Skin epidermis (tissue), 12 donors: Measurements from ENCODE around the gene TENM3.
"Not testable (repeated sequence)": the region's sequence is repeated elsewhere in the genome, so short reads cannot be mapped to it uniquely, and the experiment has no call there.

Experiments
- H3K27ac ChIP-seq, 21 experiments: fragments of 200-600 bp; sonication (generic) in 11 of 21; one replicate each; pipeline ENCODE4 v1.5.0; 2020; ENCODE audit warnings: mild to moderate bottlenecking in 3 of 21, inconsistent platforms in 2 of 21, moderate library complexity in 2 of 21
- H3K4me3 ChIP-seq, 7 experiments: fragments of 200-600 bp; sonication (generic) in 2 of 7; one replicate each; pipeline ENCODE4 v1.5.0; 2020; ENCODE audit warnings: inconsistent platforms in 2 of 7, mild to moderate bottlenecking in 2 of 7, moderate library complexity in 1 of 7

Gene TENM3

GRCh38 chr4:182380771-182381181, 137.6 kb downstream of the TENM3 start:
- no peak overlapping the region for H3K27ac ChIP-seq

GRCh38 chr4:182382941-182383340, 139.7 kb downstream of the TENM3 start:
- Histone ChIP-seq H3K4me3 (no peak overlapping the region), H3K27ac (no peak overlapping the region)

More at GRCh38 chr4:182380771-182381181, 137.6 kb downstream of the TENM3 start:
- H3K4me3 ChIP-seq: no peak overlapping the region

GRCh38 chr4:182384631-182385091, 141.5 kb downstream of the TENM3 start:
- Histone ChIP-seq H3K4me3 (no peak overlapping the region), H3K27ac (no peak overlapping the region)

- Histone ChIP-seq H3K27ac (no peak overlapping the region), H3K4me3 (no peak overlapping the region)
Measured at GRCh38 chr4:182385897-182386296, 142.7 kb downstream of the TENM3 start.

- not testable (repeated sequence) for H3K27ac ChIP-seq, H3K4me3 ChIP-seq
Measured at GRCh38 chr4:182386576-182386975, 143.4 kb downstream of the TENM3 start.

GRCh38 chr4:182391111-182391684, 148.0 kb downstream of the TENM3 start:
- Histone ChIP-seq H3K4me3 (no peak overlapping the region), H3K27ac (no peak overlapping the region)

GRCh38 chr4:182394181-182394580, 151.0 kb downstream of the TENM3 start:
- no peak overlapping the region for H3K27ac ChIP-seq
- no peak overlapping the region for H3K4me3 ChIP-seq

- H3K27ac ChIP-seq: no peak overlapping the region
Measured at GRCh38 chr4:182400081-182400480, 156.9 kb downstream of the TENM3 start.

GRCh38 chr4:182400790-182401189, 157.6 kb downstream of the TENM3 start:
- Histone ChIP-seq H3K4me3 (no peak overlapping the region), H3K27ac (no peak overlapping the region)

More at GRCh38 chr4:182400081-182400480, 156.9 kb downstream of the TENM3 start:
- no peak overlapping the region for H3K4me3 ChIP-seq

GRCh38 chr4:182404376-182404775, 161.2 kb downstream of the TENM3 start:
- Histone ChIP-seq H3K27ac (no peak overlapping the region), H3K4me3 (no peak overlapping the region)

- Histone ChIP-seq H3K4me3 (no peak overlapping the region), H3K27ac (no peak overlapping the region)
Measured at GRCh38 chr4:182405087-182405486, 161.9 kb downstream of the TENM3 start.

GRCh38 chr4:182409271-182409670, 166.1 kb downstream of the TENM3 start:
- Histone ChIP-seq H3K27ac (no peak overlapping the region), H3K4me3 (no peak overlapping the region)

- Histone ChIP-seq H3K4me3 (no peak overlapping the region), H3K27ac (no peak overlapping the region)
Measured at GRCh38 chr4:182411391-182411790, 168.2 kb downstream of the TENM3 start.

GRCh38 chr4:182413550-182413949, 170.3 kb downstream of the TENM3 start:
- Histone ChIP-seq H3K4me3 (no peak overlapping the region), H3K27ac (no peak overlapping the region)

- Histone ChIP-seq H3K4me3 (no peak overlapping the region), H3K27ac (no peak overlapping the region)
Measured at GRCh38 chr4:182415116-182415515, 171.9 kb downstream of the TENM3 start.

GRCh38 chr4:182416067-182416466, 172.9 kb downstream of the TENM3 start:
- Histone ChIP-seq H3K27ac (no peak overlapping the region), H3K4me3 (no peak overlapping the region)

GRCh38 chr4:182418054-182418734, 175.0 kb downstream of the TENM3 start:
- H3K4me3 ChIP-seq: no peak overlapping the region
- H3K27ac ChIP-seq: no peak overlapping the region

- Histone ChIP-seq H3K27ac (no peak overlapping the region), H3K4me3 (no peak overlapping the region)
Measured at GRCh38 chr4:182420189-182420588, 177.0 kb downstream of the TENM3 start.

- H3K4me3 ChIP-seq: no peak overlapping the region
- no peak overlapping the region for H3K27ac ChIP-seq
Measured at GRCh38 chr4:182421753-182422152, 178.6 kb downstream of the TENM3 start.

GRCh38 chr4:182425302-182425701, 182.1 kb downstream of the TENM3 start:
- H3K27ac ChIP-seq: no peak overlapping the region
- H3K4me3 ChIP-seq: no peak overlapping the region

GRCh38 chr4:182426901-182427300, 183.7 kb downstream of the TENM3 start:
- no peak overlapping the region for H3K27ac ChIP-seq

GRCh38 chr4:182427554-182427953, 184.4 kb downstream of the TENM3 start:
- Histone ChIP-seq H3K4me3 (no peak overlapping the region), H3K27ac (no peak overlapping the region)

More at GRCh38 chr4:182426901-182427300, 183.7 kb downstream of the TENM3 start:
- no peak overlapping the region for H3K4me3 ChIP-seq
